K562 (cell line): ENCODE results near the gene FOXM1. TPM values are rescaled to one million over a fixed set of nuclear protein-coding genes. Genes with fewer than 3 reads are reported as not detected.

Experiments
- BACH1 ChIP-seq: fragments of 200-800 bp; sonication (Bioruptor generic); IDR thresholded peaks from 2 replicates; pipeline ENCODE4 v1.6.1; 2016; ENCODE audit warnings: missing genetic modification characterization, missing compliant biosample characterization
- C11orf30 ChIP-seq: fragments of 450-650 bp; IDR thresholded peaks from 2 replicates; pipeline ENCODE4 v1.6.1; 2016; ENCODE audit warnings: low read depth, mild to moderate bottlenecking
- CREB3L1 ChIP-seq: fragments of 450-650 bp; IDR thresholded peaks from 2 replicates; pipeline ENCODE4 v1.6.1; 2014; ENCODE audit warnings: low read depth, mild to moderate bottlenecking, moderate library complexity, borderline replicate concordance
- E4F1 ChIP-seq: fragments of 250-450 bp; sonication (Bioruptor Pico); IDR thresholded peaks from 2 replicates; pipeline ENCODE4 v1.5.0; 2021; ENCODE audit warnings: mild to moderate bottlenecking, borderline replicate concordance
- FOXJ3 ChIP-seq: sonication (generic); formaldehyde crosslinking; IDR thresholded peaks from 2 replicates; pipeline ENCODE4 v1.4.0; 2020; ENCODE audit warnings: mild to moderate bottlenecking, missing genetic modification reagents
- FOXP1 ChIP-seq: sonication (generic); formaldehyde crosslinking; IDR thresholded peaks from 2 replicates; pipeline ENCODE4 v1.8.0; 2022; ENCODE audit warnings: mild to moderate bottlenecking, missing genetic modification reagents
- HDAC6 ChIP-seq: IDR thresholded peaks from 2 replicates; pipeline ENCODE4 v1.6.1; 2012; ENCODE audit warnings: low read depth, mild to moderate bottlenecking, control low read depth, inconsistent platforms, low read length, moderate library complexity
- HMBOX1 ChIP-seq: sonication (generic); IDR thresholded peaks from 2 replicates; pipeline ENCODE4 v1.6.1; 2016
- KLF10 ChIP-seq: fragments of 250-450 bp; sonication (Bioruptor Pico); IDR thresholded peaks from 2 replicates; pipeline ENCODE4 v1.6.1; 2021; ENCODE audit warnings: matching md5 sums
- POU5F1 ChIP-seq: fragments of 150-350 bp; IDR thresholded peaks from 2 replicates; pipeline ENCODE4 v1.6.1; 2014; ENCODE audit warnings: borderline replicate concordance, low read length, low read depth, mild to moderate bottlenecking; ENCODE audit not compliant: partially characterized antibody
- PREB ChIP-seq: sonication (generic); formaldehyde crosslinking; IDR thresholded peaks from 2 replicates; pipeline ENCODE4 v1.8.1; 2023; ENCODE audit warnings: mild to moderate bottlenecking, missing genetic modification reagents
- RBFOX2 ChIP-seq: fragments of 200-400 bp; formaldehyde crosslinking; IDR thresholded peaks from 2 replicates; pipeline ENCODE4 v1.6.1; 2017; ENCODE audit warnings: low read depth, mild to moderate bottlenecking, low read length, moderate library complexity
- RHOXF2B ChIP-seq: fragments of 250-450 bp; sonication (Bioruptor Pico); conservative IDR thresholded peaks from 2 replicates; pipeline ENCODE4 v1.5.1; 2021
- SMAD1 ChIP-seq: fragments of 150-350 bp; IDR thresholded peaks from 2 replicates; pipeline ENCODE4 v1.6.1; 2014; ENCODE audit warnings: low read length, low read depth; ENCODE audit not compliant: partially characterized antibody
- TFE3 ChIP-seq: fragments of 450-650 bp; formaldehyde crosslinking; IDR thresholded peaks from 2 replicates; pipeline ENCODE4 v1.4.0; 2020; ENCODE audit warnings: mild to moderate bottlenecking, mixed read lengths
- ZNF134 ChIP-seq: fragments of 250-450 bp; sonication (Bioruptor Pico); conservative IDR thresholded peaks from 2 replicates; pipeline ENCODE4 v1.4.0; 2020
- ZNF282 ChIP-seq: sonication (generic); formaldehyde crosslinking; IDR thresholded peaks from 2 replicates; pipeline ENCODE4 v1.8.1; 2023; ENCODE audit warnings: missing genetic modification reagents
- ZNF644 ChIP-seq: fragments of 200-800 bp; sonication (Bioruptor generic); IDR thresholded peaks from 2 replicates; pipeline ENCODE4 v1.6.1; 2016; ENCODE audit warnings: low read depth, missing genetic modification characterization, missing compliant biosample characterization
- ZNF668 ChIP-seq: fragments of 250-450 bp; sonication (Bioruptor Pico); IDR thresholded peaks from 2 replicates; pipeline ENCODE4 v1.8.0; 2022; ENCODE audit warnings: mild to moderate bottlenecking, inconsistent platforms
- ZNF76 ChIP-seq: fragments of 250-450 bp; sonication (Bioruptor Pico); IDR thresholded peaks from 2 replicates; pipeline ENCODE4 v1.4.0; 2020; ENCODE audit warnings: mild to moderate bottlenecking, moderate library complexity, borderline replicate concordance
- polyA plus RNA-seq, 8 experiments: library from polyadenylated mRNA; depleted of rRNA in 4 of 8; stranded (reverse) in 5 of 8; unstranded in 3 of 8; fragments of >200 nt; fragmentation: Nextera tagmentation in 2 of 8; fragmentation: Illumina TruSeq in 1 of 8; extraction: Ambion mirVana in 2 of 8; extraction: Trizol in 1 of 8; gene quantifications; 2 replicates each; pipeline versions ENCODE4 v1.2.1 to v1.2.3, GENCODE V29; 2011 to 2014; ENCODE audit warnings: inconsistent platforms in 1 of 8, missing spikeins in 1 of 8
- total RNA-seq, 7 experiments: library from RNA; depleted of rRNA in 6 of 7; stranded (reverse); fragments of >200 nt in 6 of 7; fragmentation: Illumina TruSeq in 2 of 7; extraction: Trizol in 2 of 7; gene quantifications; 2 replicates each; pipeline versions ENCODE4 v1.2.1 to v1.2.3, GENCODE V29; 2011 to 2021; ENCODE audit warnings: low replicate concordance in 1 of 7

FOXM1 gene
- total and polyA plus RNA-seq, 9 of the 15 experiments (the other 6 are each of a cell fraction or from before 2014, with no cell fraction given) = 8.9 to 46.9 (median 17.2) TPM

GRCh38 chr12:2812290-2813213, 64.4 kb downstream of the FOXM1 start, which contains the start of gene ITFG2 (continued):
- no peak for TF ChIP-seq ZNF282 (CRISPR knock-in tag)
- TF ChIP-seq FOXP1 (CRISPR knock-in tag) = peak; percentile 53; the same call in 1 of the 2 replicates
- TF ChIP-seq POU5F1 = no peak
- TF ChIP-seq TFE3 (CRISPR knock-in tag) = no peak
- TF ChIP-seq ZNF76 (CRISPR knock-in tag) = no peak
- no peak for TF ChIP-seq RHOXF2B (CRISPR knock-in tag)
- no peak for TF ChIP-seq E4F1 (CRISPR knock-in tag)
- TF ChIP-seq KLF10 (CRISPR knock-in tag) = no peak
- no peak for TF ChIP-seq FOXJ3
- TF ChIP-seq C11orf30 = peak; percentile 87
- peak; percentile 97 for TF ChIP-seq RBFOX2
- no peak for TF ChIP-seq ZNF668
- no peak for TF ChIP-seq PREB (CRISPR knock-in tag)
- TF ChIP-seq SMAD1 = no peak
- TF ChIP-seq ZNF644 (tag) = no peak
- no peak for TF ChIP-seq HDAC6
- TF ChIP-seq HMBOX1 = peak; percentile 61; the same call in 1 of the 2 replicates
- TF ChIP-seq BACH1 (tag) = no peak
- peak; percentile 98 for TF ChIP-seq CREB3L1
- no peak for TF ChIP-seq ZNF134
